Measurements from ENCODE around the gene SPACA4. TPM values are rescaled to one million over a fixed set of nuclear protein-coding genes. Genes with fewer than 3 reads are reported as not detected.

SPACA4 gene
- total RNA-seq, 1 experiment from 2014 or later, result not detected

- in situ Hi-C loops (cut with HindIII; ENCODE audit: low pct_unique_long_range_greater_than_20kb, low sequenced_read_pairs) (no loop called here), intact Hi-C loops (cut with micrococcal nuclease; ENCODE audit: unreplicated experiment) (no loop called here)
- POLR2A ChIA-PET, result no interaction called here
- no TSS peak for BruUV-seq (replicated peaks)
- H3K27me3 ChIP-seq (ENCODE audit: control insufficient read depth, insufficient read depth, low read length), result no peaks in the 10 kb centered on the region
- no peak overlapping the region for H3K27ac ChIP-seq (ENCODE audit: low read length)
- CTCF ChIA-PET, result no interaction called here
- H3K4me3 ChIP-seq (ENCODE audit: low read depth in 2 of 2, low read length in 2 of 2), result no peak overlapping the region
- 0 out of 2 replicates have a peak, but pooled peaks cover under 1% of the 10 kb centered on the region for H3K4me1 ChIP-seq (ENCODE audit: control insufficient read depth, insufficient read depth, low read length)
- H3K36me3 ChIP-seq (ENCODE audit: control insufficient read depth, insufficient read depth, low read length), result no peaks in the 10 kb centered on the region
- DNase-seq (ENCODE audit: low read depth, low spot score) (no peak), ATAC-seq (no peak)
- no peaks in the 10 kb centered on the region for H3K9me3 ChIP-seq (ENCODE audit: control insufficient read depth, insufficient read depth, low read depth, low read length)
- TF ChIP-seq REST (IDR thresholded peaks at IDR 0.05; ENCODE audit: insufficient read depth in 1 of 2, low read depth in 2 of 2, low read length in 1 of 2), result no peak
- no peak for TF ChIP-seq TCF7L2 (IDR thresholded peaks at IDR 0.05; ENCODE audit: low read depth, low read length)
- TF ChIP-seq CTCF (IDR thresholded peaks at IDR 0.05), result no peak
- no peak for TF ChIP-seq SIN3A (IDR thresholded peaks at IDR 0.05; ENCODE audit: borderline replicate concordance, insufficient read depth, low read depth, low read length)
- no peak for TF ChIP-seq POLR2AphosphoS5 (IDR thresholded peaks at IDR 0.05; ENCODE audit: low read depth, low read length)
Observed at GRCh38 chr19:48603850-48604249, 2.7 kb upstream of the SPACA4 start.

GRCh38 chr19:48607359-48607755 lies 815 bp downstream of the SPACA4 start:
- DNase-seq (ENCODE audit: low read depth, low spot score) (no peak), ATAC-seq (no peak)
- no peaks in the 10 kb centered on the region for H3K27me3 ChIP-seq (ENCODE audit: control insufficient read depth, insufficient read depth, low read length)
- H3K36me3 ChIP-seq (ENCODE audit: control insufficient read depth, insufficient read depth, low read length), result no peaks in the 10 kb centered on the region
- no peak overlapping the region for H3K4me3 ChIP-seq (ENCODE audit: low read depth in 2 of 2, low read length in 2 of 2)
- POLR2A ChIA-PET, result no interaction called here
- H3K27ac ChIP-seq (ENCODE audit: low read length), result no peak overlapping the region
- intact Hi-C loops (cut with micrococcal nuclease; ENCODE audit: unreplicated experiment), result no loop called here
- TF ChIP-seq REST (IDR thresholded peaks at IDR 0.05; ENCODE audit: insufficient read depth in 1 of 2, low read depth in 2 of 2, low read length in 1 of 2), result no peak
- no peak for TF ChIP-seq TCF7L2 (IDR thresholded peaks at IDR 0.05; ENCODE audit: low read depth, low read length)
- TF ChIP-seq POLR2AphosphoS5 (IDR thresholded peaks at IDR 0.05; ENCODE audit: low read depth, low read length), result no peak
- TF ChIP-seq SIN3A (IDR thresholded peaks at IDR 0.05; ENCODE audit: borderline replicate concordance, insufficient read depth, low read depth, low read length), result no peak
- no peak for TF ChIP-seq CTCF (IDR thresholded peaks at IDR 0.05)
- no peaks in the 10 kb centered on the region for H3K9me3 ChIP-seq (ENCODE audit: control insufficient read depth, insufficient read depth, low read depth, low read length)
- CTCF ChIA-PET, result interaction anchor here (0.6 kb wide), 1 partner anchor 102 kb away, joined by 3 read pairs; no protein-coding TSS in a partner anchor
- H3K4me1 ChIP-seq (ENCODE audit: control insufficient read depth, insufficient read depth, low read length), result peaks cover 4% of the 10 kb centered on the region; the same call in 1 of the 2 replicates
- in situ Hi-C loops (cut with HindIII; ENCODE audit: low pct_unique_long_range_greater_than_20kb, low sequenced_read_pairs), result no loop called here
- BruUV-seq (replicated peaks), result no TSS peak
